HG03095 (cell line): ENCODE measurements around the gene TOR1AIP2.
A peak's percentile ranks its signal among the peaks of the same experiment; 100 is the strongest.

Experiments used
- ATAC-seq: cut with Tn5 transposase; IDR thresholded peaks from one replicate; pipeline ENCODE4 v1.9.1; 2021; ENCODE audit warnings: moderate library complexity; ENCODE audit not compliant: unreplicated experiment

Gene TOR1AIP2

GRCh38 chr1:179877586-179878265 is at the start of gene TOR1AIP2:
TOR1AIP2 (minus strand) TSS chr1:179877803; CDS start chr1:179852665, 25,138 bp downstream.
- ATAC-seq: peak; percentile 68

GRCh38 chr1:179926850-179927205 is 49.2 kb upstream of the TOR1AIP2 start:
- no peak for ATAC-seq

- ATAC-seq: no peak
These were observed 48.6 kb upstream of the TOR1AIP2 start for GRCh38 chr1:179925922-179926849.

- no peak for ATAC-seq
These were observed 47.7 kb upstream of the TOR1AIP2 start for GRCh38 chr1:179925302-179925701.

- ATAC-seq: no peak
These were observed 46.7 kb upstream of the TOR1AIP2 start for GRCh38 chr1:179924268-179924667.

GRCh38 chr1:179923029-179923428 is 45.4 kb upstream of the TOR1AIP2 start:
- ATAC-seq: no peak

- no peak for ATAC-seq
These were observed 44.6 kb upstream of the TOR1AIP2 start for GRCh38 chr1:179921981-179922872.

GRCh38 chr1:179921472-179921871 is 43.9 kb upstream of the TOR1AIP2 start:
- no peak for ATAC-seq

GRCh38 chr1:179917601-179918429 is 40.2 kb upstream of the TOR1AIP2 start:
- no peak for ATAC-seq

- ATAC-seq: no peak
These were observed 34.2 kb upstream of the TOR1AIP2 start for GRCh38 chr1:179911812-179912211.

- no peak for ATAC-seq
These were observed 33.3 kb upstream of the TOR1AIP2 start for GRCh38 chr1:179910934-179911333.

GRCh38 chr1:179889589-179889988 is 12.0 kb upstream of the TOR1AIP2 start:
- no peak for ATAC-seq

- no peak for ATAC-seq
These were observed 10.5 kb upstream of the TOR1AIP2 start for GRCh38 chr1:179888071-179888470.

- peak; percentile 21 for ATAC-seq
These were observed 6.1 kb upstream of the TOR1AIP2 start for GRCh38 chr1:179883745-179884138.

- ATAC-seq: peak; percentile 8
These were observed 5.6 kb upstream of the TOR1AIP2 start for GRCh38 chr1:179883040-179883744.

GRCh38 chr1:179882253-179883039 is 4.8 kb upstream of the TOR1AIP2 start, which contains the start of gene TOR1AIP1:
TOR1AIP1 (plus strand) TSS chr1:179882285; CDS start chr1:179882503, 218 bp downstream.
- peak; percentile 66 for ATAC-seq

- ATAC-seq: peak; percentile 0
These were observed 4.1 kb upstream of the TOR1AIP2 start for GRCh38 chr1:179881642-179882252.

GRCh38 chr1:179879797-179880196 is 2.2 kb upstream of the TOR1AIP2 start:
- ATAC-seq: no peak
